Neuron (in vitro differentiated cells): ENCODE data around the gene HMGXB4.
A peak's percentile ranks its signal among the peaks of the same experiment; 100 is the strongest.

ENCODE experiments used
- H2AFZ ChIP-seq: one replicate; pipeline ENCODE4 v1.6.1; 2013; ENCODE audit warnings: low read depth, mild to moderate bottlenecking, inconsistent platforms, low read length, moderate library complexity
- H3K27me3 ChIP-seq: one replicate; pipeline ENCODE4 v1.6.1; 2013; ENCODE audit warnings: low read length; ENCODE audit not compliant: insufficient read depth
- H3K36me3 ChIP-seq: one replicate; pipeline ENCODE4 v1.6.1; 2013; ENCODE audit warnings: low read length; ENCODE audit not compliant: insufficient read depth
- H3K4me1 ChIP-seq: one replicate; pipeline ENCODE4 v1.6.1; 2013; ENCODE audit warnings: low read length; ENCODE audit not compliant: insufficient read depth
- H3K4me3 ChIP-seq: 2 replicates; pipeline ENCODE4 v1.5.1; 2013; ENCODE audit warnings: mild to moderate bottlenecking, low read length, moderate library complexity
- H3K9me3 ChIP-seq: one replicate; pipeline ENCODE4 v1.6.1; 2013; ENCODE audit warnings: low read length

HMGXB4 gene, protein sequence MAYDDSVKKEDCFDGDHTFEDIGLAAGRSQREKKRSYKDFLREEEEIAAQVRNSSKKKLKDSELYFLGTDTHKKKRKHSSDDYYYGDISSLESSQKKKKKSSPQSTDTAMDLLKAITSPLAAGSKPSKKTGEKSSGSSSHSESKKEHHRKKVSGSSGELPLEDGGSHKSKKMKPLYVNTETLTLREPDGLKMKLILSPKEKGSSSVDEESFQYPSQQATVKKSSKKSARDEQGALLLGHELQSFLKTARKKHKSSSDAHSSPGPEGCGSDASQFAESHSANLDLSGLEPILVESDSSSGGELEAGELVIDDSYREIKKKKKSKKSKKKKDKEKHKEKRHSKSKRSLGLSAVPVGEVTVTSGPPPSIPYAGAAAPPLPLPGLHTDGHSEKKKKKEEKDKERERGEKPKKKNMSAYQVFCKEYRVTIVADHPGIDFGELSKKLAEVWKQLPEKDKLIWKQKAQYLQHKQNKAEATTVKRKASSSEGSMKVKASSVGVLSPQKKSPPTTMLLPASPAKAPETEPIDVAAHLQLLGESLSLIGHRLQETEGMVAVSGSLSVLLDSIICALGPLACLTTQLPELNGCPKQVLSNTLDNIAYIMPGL

DNA sequence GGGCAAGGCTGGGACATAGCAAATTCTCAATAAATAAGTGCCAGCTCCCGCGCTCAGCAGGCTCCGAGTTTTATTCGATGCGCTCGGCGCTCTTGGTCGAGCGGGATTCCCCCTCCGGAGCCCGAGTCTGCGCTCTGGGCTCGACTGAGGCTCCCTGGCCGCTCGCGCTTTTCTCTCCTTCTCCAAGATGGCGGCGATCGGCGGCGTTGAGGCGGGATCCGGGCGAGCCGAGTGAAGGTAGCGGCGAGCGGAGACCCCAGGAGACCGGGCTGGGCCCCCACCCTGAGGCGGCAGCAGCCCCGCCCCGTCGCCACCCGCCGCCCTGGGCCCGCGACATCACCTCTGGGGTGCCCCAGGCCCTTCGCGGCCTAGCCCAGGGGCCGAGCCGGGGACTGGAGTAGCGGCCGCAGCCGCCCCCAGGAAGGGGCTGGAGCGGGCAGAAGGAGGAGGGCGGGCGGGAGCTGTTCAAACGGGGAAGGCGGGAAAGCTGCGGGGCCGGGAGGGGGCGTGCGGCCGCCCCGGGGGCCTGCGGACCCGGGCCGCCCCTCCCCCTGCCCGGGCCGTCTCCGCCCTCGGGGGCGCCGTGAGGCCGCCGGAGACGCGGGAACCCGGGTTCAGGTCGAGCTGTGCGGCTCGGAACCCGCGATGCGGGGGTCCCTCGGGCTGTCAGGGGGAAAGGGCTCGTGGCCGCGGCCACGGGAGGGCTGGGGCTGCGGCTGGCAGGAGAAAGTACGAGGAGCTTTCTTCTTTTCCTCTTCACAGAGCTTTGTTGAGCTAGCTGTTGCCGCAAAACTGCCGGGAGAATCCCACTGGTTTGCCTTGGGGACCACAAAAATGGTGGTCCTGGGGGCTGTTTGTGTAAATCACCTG lies at the start of gene HMGXB4:
Gene HMGXB4, plus strand, starts transcription at position 173 of the 870 bp plus-strand sequence. CDS start 4,898 bp downstream, outside the sequence.
- Histone ChIP-seq H3K4me1 (peaks cover 10% of the 10 kb centered on the region), H3K9me3 (no peaks in the 10 kb centered on the region), H3K4me3 (peak within 1 kb of the TSS; percentile 80), H2AFZ (peak within 1 kb of the TSS; percentile 99), H3K36me3 (peaks cover 18% of the 10 kb centered on the region), H3K27me3 (no peaks in the 10 kb centered on the region)

GRCh38 chr22:35208003-35208402 lies 49.3 kb upstream of the HMGXB4 start:
- H3K36me3 ChIP-seq = no peaks in the 10 kb centered on the region
- no peaks in the 10 kb centered on the region for H3K27me3 ChIP-seq

DNA sequence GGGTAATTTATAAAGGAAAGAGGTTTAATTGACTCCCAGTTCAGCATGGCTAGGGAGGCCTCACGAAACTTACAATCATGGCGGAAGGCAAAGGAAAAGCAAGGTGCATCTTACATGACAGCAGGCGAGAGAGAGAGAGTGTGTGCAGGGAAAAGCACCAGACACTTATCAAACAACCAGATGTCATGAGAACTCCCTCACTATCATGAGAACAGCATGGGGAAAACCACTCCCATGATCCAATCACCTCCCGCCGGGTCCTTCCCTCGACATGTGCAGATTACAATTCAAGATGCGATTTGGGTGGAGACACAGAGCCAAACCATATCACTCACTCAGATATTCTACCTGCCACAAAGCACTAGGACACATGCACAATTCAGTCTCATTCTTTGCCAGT lies 48.1 kb upstream of the HMGXB4 start:
- Histone ChIP-seq H2AFZ (no peak overlapping the region), H3K36me3 (no peaks in the 10 kb centered on the region), H3K27me3 (no peaks in the 10 kb centered on the region), H3K9me3 (no peaks in the 10 kb centered on the region), H3K4me1 (peaks cover 10% of the 10 kb centered on the region), H3K4me3 (no peak overlapping the region)

More at GRCh38 chr22:35208003-35208402, 49.3 kb upstream of the HMGXB4 start:
- Histone ChIP-seq H3K4me3 (no peak overlapping the region), H3K9me3 (no peaks in the 10 kb centered on the region), H2AFZ (no peak overlapping the region), H3K4me1 (peaks cover 10% of the 10 kb centered on the region)

DNA sequence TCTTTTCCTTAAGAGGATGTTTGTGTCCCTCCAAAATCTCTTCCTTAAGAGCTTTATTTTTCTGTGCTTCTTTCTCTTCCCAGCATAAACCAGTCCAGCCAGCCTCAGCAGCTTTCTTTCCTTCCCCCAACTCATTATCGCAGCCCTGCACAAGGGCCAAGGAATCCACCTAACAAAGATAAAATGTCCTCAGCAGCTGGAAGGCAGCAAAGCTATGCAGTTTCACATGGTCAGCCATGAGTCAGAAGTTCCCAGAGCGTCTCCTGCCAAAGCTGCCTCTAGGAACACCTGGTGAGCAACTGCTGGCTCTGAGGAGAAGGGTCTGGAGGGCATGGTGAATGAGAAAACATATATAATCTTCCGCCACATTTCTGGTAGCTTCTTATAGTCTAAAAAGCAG lies 45.3 kb upstream of the HMGXB4 start:
- Histone ChIP-seq H3K4me3 (no peak overlapping the region), H3K36me3 (no peaks in the 10 kb centered on the region), H3K9me3 (no peaks in the 10 kb centered on the region), H3K27me3 (no peaks in the 10 kb centered on the region), H2AFZ (no peak overlapping the region), H3K4me1 (no peaks in the 10 kb centered on the region)

DNA sequence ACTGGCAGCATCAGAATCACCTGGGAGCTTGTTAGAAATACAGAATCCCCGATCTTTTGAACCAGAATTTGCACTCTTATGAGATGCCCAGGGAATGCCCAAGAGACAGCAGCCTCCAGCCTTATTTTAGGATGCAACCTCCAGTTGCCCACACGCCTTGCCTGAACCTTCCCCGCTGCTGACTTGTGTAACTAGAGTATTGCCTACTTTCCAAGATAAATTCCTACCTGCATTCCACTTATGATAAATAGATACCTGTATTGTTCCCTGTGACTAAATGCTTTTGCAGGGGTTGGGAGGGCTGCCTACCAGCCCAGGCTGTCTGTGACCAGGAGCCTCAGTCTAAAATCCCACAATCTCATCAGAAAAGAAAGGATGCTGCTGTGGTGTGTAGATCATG lies 44.3 kb upstream of the HMGXB4 start:
- H3K4me3 ChIP-seq = no peak overlapping the region
- H2AFZ ChIP-seq = no peak overlapping the region
- no peaks in the 10 kb centered on the region for H3K36me3 ChIP-seq
- no peaks in the 10 kb centered on the region for H3K27me3 ChIP-seq
- no peaks in the 10 kb centered on the region for H3K9me3 ChIP-seq
- no peaks in the 10 kb centered on the region for H3K4me1 ChIP-seq

DNA sequence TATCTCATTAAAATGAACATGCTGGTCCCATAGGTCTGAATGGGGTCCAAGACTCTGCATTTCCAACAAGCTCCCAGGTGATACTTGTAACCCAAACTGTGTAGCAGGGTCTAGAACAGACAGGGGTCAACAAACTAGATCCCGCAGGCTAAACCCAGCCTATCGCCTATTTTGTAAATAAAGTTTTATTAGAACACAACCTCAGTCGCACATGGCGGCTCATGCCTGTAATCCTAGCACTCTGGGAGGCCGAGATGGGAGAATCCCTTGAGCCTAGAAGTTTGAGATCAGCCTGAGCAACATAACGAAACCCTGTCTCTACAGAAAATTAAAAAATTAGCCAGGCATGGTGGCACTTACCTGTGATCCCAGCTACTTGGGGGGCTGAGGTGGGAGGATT lies 42.3 kb upstream of the HMGXB4 start:
- no peaks in the 10 kb centered on the region for H3K9me3 ChIP-seq
- H3K4me1 ChIP-seq = no peaks in the 10 kb centered on the region
- no peaks in the 10 kb centered on the region for H3K27me3 ChIP-seq
- H3K36me3 ChIP-seq = no peaks in the 10 kb centered on the region
- no peak overlapping the region for H3K4me3 ChIP-seq
- H2AFZ ChIP-seq = no peak overlapping the region

DNA sequence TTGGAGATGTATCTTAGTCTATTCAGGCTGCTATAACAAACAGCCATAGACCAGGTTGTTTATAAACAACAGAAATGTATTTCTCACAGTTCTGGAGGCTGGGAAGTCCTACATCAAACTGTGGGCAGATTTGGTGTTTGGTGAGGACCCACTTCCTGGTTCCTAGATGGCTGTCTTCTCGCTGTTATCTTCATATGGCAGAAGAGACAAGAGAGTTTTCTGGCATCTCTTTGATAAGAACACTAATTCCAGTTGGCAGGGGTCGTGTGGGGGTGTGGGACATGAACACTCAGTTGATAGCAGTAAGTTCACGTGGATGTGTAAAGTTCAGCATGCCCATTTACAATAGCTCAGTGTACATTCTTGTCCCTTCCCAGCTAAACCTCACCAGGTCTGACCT lies 41.3 kb upstream of the HMGXB4 start:
- no peak overlapping the region for H2AFZ ChIP-seq
- no peak overlapping the region for H3K4me3 ChIP-seq
- no peaks in the 10 kb centered on the region for H3K27me3 ChIP-seq
- no peaks in the 10 kb centered on the region for H3K36me3 ChIP-seq
- H3K4me1 ChIP-seq = no peaks in the 10 kb centered on the region
- no peaks in the 10 kb centered on the region for H3K9me3 ChIP-seq

DNA sequence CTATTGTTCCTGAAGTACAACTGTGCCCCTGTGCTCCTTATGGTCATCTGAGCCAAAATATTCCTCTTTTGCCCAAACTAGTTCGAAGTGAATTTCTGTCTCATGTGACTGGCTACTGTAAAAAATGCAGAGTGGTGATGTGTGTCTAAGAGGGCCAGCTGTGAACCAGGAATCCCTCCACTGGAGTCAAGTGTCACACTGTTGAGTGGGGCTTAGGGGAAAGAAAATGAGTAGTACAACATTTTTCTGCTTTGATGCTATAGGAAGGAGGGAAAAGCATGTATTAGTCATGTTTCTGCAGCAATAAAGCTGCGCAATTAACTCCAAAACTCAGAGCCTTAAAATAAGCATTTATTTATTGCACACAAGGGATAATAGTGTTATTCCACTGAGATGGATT lies 39.8 kb upstream of the HMGXB4 start:
- no peak overlapping the region for H3K4me3 ChIP-seq
- no peak overlapping the region for H2AFZ ChIP-seq
- H3K9me3 ChIP-seq = no peaks in the 10 kb centered on the region
- no peaks in the 10 kb centered on the region for H3K27me3 ChIP-seq
- H3K4me1 ChIP-seq = no peaks in the 10 kb centered on the region
- no peaks in the 10 kb centered on the region for H3K36me3 ChIP-seq

DNA sequence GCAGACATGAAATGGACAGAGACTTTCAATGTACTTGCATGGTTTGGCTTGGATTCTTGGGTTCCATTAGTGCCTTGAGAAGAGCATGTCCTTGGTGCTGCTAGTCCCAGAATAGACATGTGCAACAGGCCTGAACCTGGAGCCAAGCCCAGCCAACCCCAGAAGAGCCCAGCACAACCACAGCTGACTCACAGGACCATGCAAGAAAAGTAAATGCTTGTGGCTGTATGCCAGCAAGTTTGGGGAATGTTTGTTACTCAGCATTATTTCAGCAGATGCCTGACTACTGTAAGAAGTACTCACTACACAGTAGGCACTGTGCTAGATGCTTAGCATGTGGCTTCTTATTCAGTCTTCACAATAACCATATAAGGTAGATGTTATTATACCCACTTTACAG lies 39.2 kb upstream of the HMGXB4 start:
- Histone ChIP-seq H3K4me3 (no peak overlapping the region), H3K27me3 (no peaks in the 10 kb centered on the region), H2AFZ (no peak overlapping the region)

DNA sequence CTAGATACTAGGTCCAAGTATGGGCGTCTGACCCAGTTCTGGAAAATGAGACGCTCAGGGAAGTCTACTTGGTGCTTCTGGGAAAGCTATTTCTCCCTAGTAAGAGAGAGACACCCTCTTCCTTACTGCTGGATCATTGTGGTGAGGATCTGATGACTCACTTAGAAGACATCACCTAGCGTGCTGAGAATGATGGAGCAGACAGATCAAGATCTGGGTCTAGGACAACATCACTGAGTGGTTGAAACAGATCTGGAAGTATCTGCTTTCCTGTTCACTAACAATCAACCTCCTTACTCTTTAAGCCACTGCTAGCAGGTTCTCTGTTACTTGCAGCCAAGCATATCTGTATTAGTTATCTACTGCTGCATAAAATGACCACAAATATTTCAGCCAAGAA lies 38.3 kb upstream of the HMGXB4 start:
- Histone ChIP-seq H3K9me3 (no peaks in the 10 kb centered on the region), H3K27me3 (no peaks in the 10 kb centered on the region), H2AFZ (no peak overlapping the region), H3K36me3 (no peaks in the 10 kb centered on the region), H3K4me1 (no peaks in the 10 kb centered on the region), H3K4me3 (no peak overlapping the region)

More for the DNA sequence above, 39.2 kb upstream of the HMGXB4 start:
- no peaks in the 10 kb centered on the region for H3K4me1 ChIP-seq
- H3K9me3 ChIP-seq = no peaks in the 10 kb centered on the region
- H3K36me3 ChIP-seq = no peaks in the 10 kb centered on the region

DNA sequence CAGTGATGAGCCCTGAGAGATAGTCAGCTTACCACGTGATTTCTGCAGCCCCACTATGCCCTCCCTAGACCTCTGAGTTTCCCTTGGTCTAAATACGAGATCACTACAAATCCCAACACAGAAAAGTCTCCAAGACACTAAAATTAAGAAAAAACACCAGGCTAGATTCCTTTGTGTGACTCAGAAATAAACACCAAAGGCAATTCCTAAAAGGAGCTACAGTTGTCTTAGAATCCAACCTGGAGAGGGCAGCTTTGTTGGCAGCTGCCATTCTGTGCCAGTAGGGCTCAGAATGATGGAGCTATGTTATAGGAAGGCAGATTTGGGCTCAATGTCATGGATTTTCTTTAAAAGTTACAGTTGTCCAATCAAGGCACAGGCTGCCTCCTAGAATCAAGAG lies 37.1 kb upstream of the HMGXB4 start:
- H3K27me3 ChIP-seq = no peaks in the 10 kb centered on the region
- no peaks in the 10 kb centered on the region for H3K9me3 ChIP-seq
- H3K36me3 ChIP-seq = no peaks in the 10 kb centered on the region
- H2AFZ ChIP-seq = no peak overlapping the region
- no peak overlapping the region for H3K4me3 ChIP-seq
- H3K4me1 ChIP-seq = no peaks in the 10 kb centered on the region

DNA sequence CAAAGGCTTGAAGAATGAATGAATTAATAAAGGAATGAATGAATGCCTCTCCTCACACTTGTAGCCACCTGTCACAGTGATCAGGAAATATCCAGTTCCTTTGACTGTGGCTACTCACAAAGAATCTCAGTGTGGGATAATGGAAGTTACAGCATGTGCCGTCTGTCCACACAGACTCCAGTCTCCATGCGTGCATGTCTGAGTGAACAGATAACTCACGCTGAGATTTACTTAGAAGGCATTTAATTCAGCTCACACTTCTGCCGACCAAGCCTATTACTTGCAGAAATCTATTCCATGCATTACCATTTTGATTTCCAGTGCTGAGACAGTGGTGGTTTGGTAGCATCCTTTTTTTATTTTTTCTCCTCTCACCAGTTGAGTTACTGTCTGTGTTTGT lies 32.3 kb upstream of the HMGXB4 start:
- Histone ChIP-seq H3K27me3 (peaks cover 6% of the 10 kb centered on the region), H2AFZ (no peak overlapping the region), H3K9me3 (no peaks in the 10 kb centered on the region), H3K4me3 (no peak overlapping the region), H3K4me1 (no peaks in the 10 kb centered on the region), H3K36me3 (no peaks in the 10 kb centered on the region)
